ENCODE data around the gene NPTN.

- no peak for TF ChIP-seq POLR2A (IDR thresholded peaks at IDR 0.05)
- TF ChIP-seq, protein P1, sequence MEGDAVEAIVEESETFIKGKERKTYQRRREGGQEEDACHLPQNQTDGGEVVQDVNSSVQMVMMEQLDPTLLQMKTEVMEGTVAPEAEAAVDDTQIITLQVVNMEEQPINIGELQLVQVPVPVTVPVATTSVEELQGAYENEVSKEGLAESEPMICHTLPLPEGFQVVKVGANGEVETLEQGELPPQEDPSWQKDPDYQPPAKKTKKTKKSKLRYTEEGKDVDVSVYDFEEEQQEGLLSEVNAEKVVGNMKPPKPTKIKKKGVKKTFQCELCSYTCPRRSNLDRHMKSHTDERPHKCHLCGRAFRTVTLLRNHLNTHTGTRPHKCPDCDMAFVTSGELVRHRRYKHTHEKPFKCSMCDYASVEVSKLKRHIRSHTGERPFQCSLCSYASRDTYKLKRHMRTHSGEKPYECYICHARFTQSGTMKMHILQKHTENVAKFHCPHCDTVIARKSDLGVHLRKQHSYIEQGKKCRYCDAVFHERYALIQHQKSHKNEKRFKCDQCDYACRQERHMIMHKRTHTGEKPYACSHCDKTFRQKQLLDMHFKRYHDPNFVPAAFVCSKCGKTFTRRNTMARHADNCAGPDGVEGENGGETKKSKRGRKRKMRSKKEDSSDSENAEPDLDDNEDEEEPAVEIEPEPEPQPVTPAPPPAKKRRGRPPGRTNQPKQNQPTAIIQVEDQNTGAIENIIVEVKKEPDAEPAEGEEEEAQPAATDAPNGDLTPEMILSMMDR (IDR thresholded peaks at IDR 0.05): no peak
Measured at GRCh38 chr15:73540161-73540560, 93.0 kb downstream of the NPTN start.
